IMR-90 (cell line): Measurements from ENCODE around the gene OR10AD1.

Source experiments
- BHLHE40 ChIP-seq: fragments of 150-350 bp; IDR thresholded peaks from 2 replicates; pipeline ENCODE4 v1.6.1; 2016; ENCODE audit warnings: mild to moderate bottlenecking, low read depth, low read length
- CEBPB ChIP-seq: IDR thresholded peaks from 2 replicates; pipeline ENCODE4 v1.6.1; 2012; ENCODE audit warnings: low read depth, low read length, improper control_type of control experiment
- CHD1 ChIP-seq: IDR thresholded peaks from 2 replicates; pipeline ENCODE4 v1.6.1; 2012; ENCODE audit warnings: low read depth, low read length, improper control_type of control experiment
- CTCF ChIP-seq: conservative IDR thresholded peaks from 2 replicates; pipeline ENCODE4 v1.5.1; 2012; ENCODE audit warnings: mild to moderate bottlenecking, low read depth, low read length, improper control_type of control experiment
- ELK1 ChIP-seq: fragments of 150-350 bp; IDR thresholded peaks from 2 replicates; pipeline ENCODE4 v1.6.1; 2016; ENCODE audit warnings: low read depth, mild to moderate bottlenecking, low read length, moderate library complexity, borderline replicate concordance
- MAFK ChIP-seq: IDR thresholded peaks from 2 replicates; pipeline ENCODE4 v1.6.1; 2012; ENCODE audit warnings: low read depth, low read length, improper control_type of control experiment
- MAZ ChIP-seq: IDR thresholded peaks from 2 replicates; pipeline ENCODE4 v1.6.1; 2012; ENCODE audit warnings: low read depth, mild to moderate bottlenecking, low read length, improper control_type of control experiment, moderate library complexity, borderline replicate concordance
- MXI1 ChIP-seq: IDR thresholded peaks from 2 replicates; pipeline ENCODE4 v1.6.1; 2012; ENCODE audit warnings: low read depth, mild to moderate bottlenecking, low read length, moderate library complexity, borderline replicate concordance
- NFE2L2 ChIP-seq: fragments of 150-350 bp; IDR thresholded peaks from 2 replicates; pipeline ENCODE4 v1.6.1; 2016; ENCODE audit warnings: low read depth, mild to moderate bottlenecking, low read length
- POLR2A ChIP-seq: IDR thresholded peaks from 2 replicates; pipeline ENCODE4 v1.6.1; 2012; ENCODE audit warnings: mild to moderate bottlenecking, low read depth, low read length
- RAD21 ChIP-seq: IDR thresholded peaks from 2 replicates; pipeline ENCODE4 v1.6.1; 2012; ENCODE audit warnings: low read length, improper control_type of control experiment
- RCOR1 ChIP-seq: IDR thresholded peaks from 2 replicates; pipeline ENCODE4 v1.6.1; 2012; ENCODE audit warnings: mild to moderate bottlenecking, low read length, improper control_type of control experiment; ENCODE audit not compliant: insufficient replicate concordance
- RFX5 ChIP-seq: IDR thresholded peaks from 2 replicates; pipeline ENCODE4 v1.8.0; 2012; ENCODE audit warnings: low read depth, mild to moderate bottlenecking, low read length, moderate library complexity

- TF ChIP-seq NFE2L2 (no peak), CTCF (no peak), POLR2A (no peak), MAZ (no peak), RFX5 (no peak), MXI1 (no peak), RAD21 (no peak), CHD1 (no peak), ELK1 (no peak), BHLHE40 (no peak), CEBPB (no peak), MAFK (no peak), RCOR1 (no peak)
Observed at GRCh38 chr12:48194799-48195201, 8.3 kb downstream of the OR10AD1 start.
